CD14-positive monocyte (primary cell): ENCODE results near the gene SGCE. TPM values are rescaled to one million over a fixed set of nuclear protein-coding genes. Genes with fewer than 3 reads are reported as not detected.

ENCODE experiments used
- DNase-seq, 3 donors: peaks; one replicate each; pipeline ENCODE4 v3.0.0-alpha.2; 2011 to 2022
- H2AFZ ChIP-seq: 2 replicates; pipeline ENCODE4 v1.6.0; 2012; ENCODE audit warnings: mild to moderate bottlenecking, low read depth, low read length, inconsistent platforms; ENCODE audit not compliant: insufficient read depth, poor library complexity, severe bottlenecking
- H3K27ac ChIP-seq, 2 donors: 1 replicate in 1 of 2; 2 replicates in 1 of 2; pipeline ENCODE4 v1.5.1; 2012 to 2013; ENCODE audit warnings: low read length in 2 of 2, control low read depth in 1 of 2, inconsistent platforms in 1 of 2, low read depth in 1 of 2, mild to moderate bottlenecking in 1 of 2
- H3K27me3 ChIP-seq, 2 donors: one replicate each; pipeline versions ENCODE4 v1.6.0 to v1.6.1; 2011 to 2013; ENCODE audit warnings: low read length in 2 of 2; ENCODE audit not compliant: control insufficient read depth in 2 of 2, insufficient read depth in 2 of 2
- H3K36me3 ChIP-seq, 2 donors: replicated peaks in 1 of 2; 1 replicate in 1 of 2; 2 replicates in 1 of 2; pipeline versions ENCODE4 v1.5.1 to v1.6.1; 2012 to 2013; ENCODE audit warnings: low read length in 2 of 2, control low read depth in 1 of 2, inconsistent platforms in 1 of 2, mild to moderate bottlenecking in 1 of 2; ENCODE audit not compliant: insufficient read depth in 2 of 2, control insufficient read depth in 1 of 2
- H3K4me1 ChIP-seq, 2 donors: 1 replicate in 1 of 2; 2 replicates in 1 of 2; pipeline versions ENCODE4 v1.5.1 to v1.6.1; 2012 to 2013; ENCODE audit warnings: low read length in 2 of 2, control low read depth in 1 of 2, inconsistent platforms in 1 of 2, mild to moderate bottlenecking in 1 of 2, moderate library complexity in 1 of 2; ENCODE audit not compliant: insufficient read depth in 2 of 2, control insufficient read depth in 1 of 2
- H3K4me2 ChIP-seq: replicated peaks from 2 replicates; pipeline ENCODE3; 2012; ENCODE audit warnings: low read length, moderate library complexity, mild to moderate bottlenecking; ENCODE audit not compliant: poor library complexity, severe bottlenecking; ENCODE audit errors: extremely low read depth
- H3K4me3 ChIP-seq, 3 experiments: fragments of 200-600 bp in 1 of 3; sonication (generic) in 1 of 3; replicated peaks in 1 of 3; 1 replicate in 2 of 3; 2 replicates in 1 of 3; pipeline ENCODE4 v1.5.1; 2011 to 2013; ENCODE audit warnings: low read length in 3 of 3, mild to moderate bottlenecking in 3 of 3, control low read depth in 2 of 3, low read depth in 2 of 3, inconsistent platforms in 1 of 3, moderate library complexity in 1 of 3
- H3K79me2 ChIP-seq: 2 replicates; pipeline ENCODE4 v1.6.0; 2012; ENCODE audit warnings: mild to moderate bottlenecking, control low read depth, inconsistent platforms, low read length, moderate library complexity; ENCODE audit not compliant: insufficient read depth
- H3K9ac ChIP-seq: 2 replicates; pipeline ENCODE4 v1.6.0; 2017; ENCODE audit warnings: low read length, mild to moderate bottlenecking; ENCODE audit not compliant: insufficient read depth, poor library complexity, severe bottlenecking
- H3K9me3 ChIP-seq, 2 donors: replicated peaks in 1 of 2; 1 replicate in 1 of 2; 2 replicates in 1 of 2; pipeline versions ENCODE4 v1.5.1 to v1.6.1; 2012 to 2013; ENCODE audit warnings: low read length in 2 of 2, control low read depth in 1 of 2; ENCODE audit not compliant: control insufficient read depth in 1 of 2, insufficient read depth in 1 of 2
- H4K20me1 ChIP-seq: 2 replicates; pipeline ENCODE4 v1.6.0; 2012; ENCODE audit warnings: mild to moderate bottlenecking, low read length, control low read depth, moderate library complexity; ENCODE audit not compliant: insufficient read depth
- H3K27ac Mint-ChIP-seq, 7 donors: one replicate each; pipeline ENCODE4 v1.8.0; 2020; ENCODE audit warnings: mild to moderate bottlenecking in 7 of 7, mixed read lengths in 7 of 7, moderate library complexity in 6 of 7, inconsistent platforms in 2 of 7
- H3K27me3 Mint-ChIP-seq, 3 donors: one replicate each; pipeline ENCODE4 v1.8.0; 2021 to 2022; ENCODE audit warnings: low read depth in 3 of 3, mild to moderate bottlenecking in 3 of 3, mixed read lengths in 3 of 3, moderate library complexity in 3 of 3, inconsistent platforms in 1 of 3
- H3K36me3 Mint-ChIP-seq, 2 donors: one replicate each; pipeline ENCODE4 v1.8.0; 2020; ENCODE audit warnings: mixed read lengths in 2 of 2, inconsistent platforms in 1 of 2, mild to moderate bottlenecking in 1 of 2
- H3K4me1 Mint-ChIP-seq: one replicate; pipeline ENCODE4 v1.8.0; 2020; ENCODE audit warnings: mild to moderate bottlenecking, mixed read lengths
- H3K4me3 Mint-ChIP-seq, 2 donors: one replicate each; pipeline ENCODE4 v1.8.0; 2020; ENCODE audit warnings: mild to moderate bottlenecking in 2 of 2, mixed read lengths in 2 of 2, moderate library complexity in 1 of 2
- H3K9me3 Mint-ChIP-seq, 7 donors: one replicate each; pipeline ENCODE4 v1.8.0; 2020 to 2022; ENCODE audit warnings: mixed read lengths in 7 of 7, mild to moderate bottlenecking in 6 of 7, moderate library complexity in 6 of 7, inconsistent platforms in 2 of 7
- whole genome bisulfite sequencing: methylation state at CpG from one replicate; pipeline ENCODE4 v1.1.5; 2013; ENCODE audit warnings: missing lambda C conversion rate; ENCODE audit not compliant: insufficient coverage; 5-methylcytosine and 5-hydroxymethylcytosine counted together
- intact Hi-C, 2 donors: fragments of 100-400 bp; cut with micrococcal nuclease; formaldehyde crosslinking; loops; one replicate each; pipeline versions ENCODE4 v1.15.0 to v1.15.1; 2023
- polyA plus RNA-seq, 3 donors: library from polyadenylated mRNA; depleted of rRNA in 1 of 3; unstranded in 2 of 3; stranded (reverse) in 1 of 3; fragments of 300-500 nt in 2 of 3; fragments of >200 nt in 1 of 3; fragmentation: Illumina TruSeq in 2 of 3; gene quantifications; 1 replicate in 2 of 3; 2 replicates in 1 of 3; pipeline ENCODE4 v1.2.3, GENCODE V29; 2012 to 2021
- TF ChIP-seq, protein P1 (sequence below): fragments of 200-600 bp; IDR thresholded peaks from one replicate; pipeline ENCODE4 v1.8.0; 2022; ENCODE audit warnings: antibody characterized with exemption, mild to moderate bottlenecking

SGCE gene
- polyA plus RNA-seq, 3 donors: not detected

DNA sequence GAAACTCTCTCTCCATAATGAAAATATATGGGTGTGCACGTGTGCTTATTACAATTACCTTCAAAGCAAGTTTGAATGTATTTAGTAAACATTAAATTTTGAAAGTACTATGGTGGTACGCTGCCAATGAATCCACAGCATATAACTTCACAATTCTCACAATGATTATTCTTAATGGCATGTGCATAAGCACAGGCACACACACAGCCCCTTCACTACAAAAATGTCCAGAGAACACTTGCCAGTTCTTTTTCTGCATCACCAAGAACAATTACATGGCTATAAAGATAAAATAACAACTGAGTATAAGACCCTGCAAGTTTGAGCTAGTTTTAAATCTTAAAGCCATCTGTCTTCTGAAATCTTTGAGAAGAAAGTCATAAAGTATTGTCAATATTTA lies 22.2 kb downstream of the SGCE start:
- TF ChIP-seq, protein P1, sequence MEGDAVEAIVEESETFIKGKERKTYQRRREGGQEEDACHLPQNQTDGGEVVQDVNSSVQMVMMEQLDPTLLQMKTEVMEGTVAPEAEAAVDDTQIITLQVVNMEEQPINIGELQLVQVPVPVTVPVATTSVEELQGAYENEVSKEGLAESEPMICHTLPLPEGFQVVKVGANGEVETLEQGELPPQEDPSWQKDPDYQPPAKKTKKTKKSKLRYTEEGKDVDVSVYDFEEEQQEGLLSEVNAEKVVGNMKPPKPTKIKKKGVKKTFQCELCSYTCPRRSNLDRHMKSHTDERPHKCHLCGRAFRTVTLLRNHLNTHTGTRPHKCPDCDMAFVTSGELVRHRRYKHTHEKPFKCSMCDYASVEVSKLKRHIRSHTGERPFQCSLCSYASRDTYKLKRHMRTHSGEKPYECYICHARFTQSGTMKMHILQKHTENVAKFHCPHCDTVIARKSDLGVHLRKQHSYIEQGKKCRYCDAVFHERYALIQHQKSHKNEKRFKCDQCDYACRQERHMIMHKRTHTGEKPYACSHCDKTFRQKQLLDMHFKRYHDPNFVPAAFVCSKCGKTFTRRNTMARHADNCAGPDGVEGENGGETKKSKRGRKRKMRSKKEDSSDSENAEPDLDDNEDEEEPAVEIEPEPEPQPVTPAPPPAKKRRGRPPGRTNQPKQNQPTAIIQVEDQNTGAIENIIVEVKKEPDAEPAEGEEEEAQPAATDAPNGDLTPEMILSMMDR: no peak
- no peak for DNase-seq
- H3K4me1 ChIP-seq: no peaks in the 10 kb centered on the region
- no peak overlapping the region for H3K4me2 ChIP-seq
- H3K27me3 Mint-ChIP-seq: peaks cover 1 to 3% (median 1%) of the 10 kb centered on the region in 3 donors
- H3K9ac ChIP-seq: no peak overlapping the region
- H3K9me3 ChIP-seq: no peaks in the 10 kb centered on the region
- no peak overlapping the region for H3K4me3 ChIP-seq
- no peak overlapping the region for H3K27ac Mint-ChIP-seq
- WGBS: no CpG with 5 or more reads among the region's 2 CpGs
- no peak overlapping the region for H3K27ac ChIP-seq
- no peaks in the 10 kb centered on the region for H3K27me3 ChIP-seq
- no peaks in the 10 kb centered on the region for H3K36me3 Mint-ChIP-seq
- no peaks in the 10 kb centered on the region for H4K20me1 ChIP-seq
- H3K4me1 Mint-ChIP-seq: no peaks in the 10 kb centered on the region
- no peak overlapping the region for H3K4me3 Mint-ChIP-seq
- H3K79me2 ChIP-seq: no peaks in the 10 kb centered on the region
- intact Hi-C loops: no loop called here
- no peak overlapping the region for H2AFZ ChIP-seq
- H3K9me3 Mint-ChIP-seq: no peaks in the 10 kb centered on the region
- no peaks in the 10 kb centered on the region for H3K36me3 ChIP-seq

DNA sequence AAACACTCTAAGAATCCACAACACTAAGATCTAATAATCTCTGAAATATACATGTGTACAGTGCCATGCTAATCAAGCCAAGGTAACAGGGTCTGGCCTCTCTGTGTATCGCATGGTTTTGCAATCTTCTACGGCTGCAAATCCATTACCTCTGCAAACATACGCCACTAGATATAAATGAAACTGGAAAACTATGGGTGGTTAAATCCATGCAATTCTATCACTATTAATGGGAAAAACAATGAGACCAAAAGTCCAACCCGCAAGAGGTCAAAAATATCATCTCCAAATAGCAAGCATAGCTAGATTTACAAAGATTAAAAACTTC lies 23.0 kb downstream of the SGCE start:
- Histone ChIP-seq H3K4me3 (no peak overlapping the region), H3K9me3 (no peaks in the 10 kb centered on the region), H3K27ac (no peak overlapping the region), H3K79me2 (no peaks in the 10 kb centered on the region), H4K20me1 (no peaks in the 10 kb centered on the region), H3K9ac (no peak overlapping the region), H2AFZ (no peak overlapping the region), H3K36me3 (no peaks in the 10 kb centered on the region), H3K4me1 (no peaks in the 10 kb centered on the region), H3K27me3 (no peaks in the 10 kb centered on the region), H3K4me2 (no peak overlapping the region)
- WGBS: no CpG with 5 or more reads among the region's 4 CpGs
- no peaks in the 10 kb centered on the region for H3K4me1 Mint-ChIP-seq
- H3K27ac Mint-ChIP-seq: no peak overlapping the region
- H3K36me3 Mint-ChIP-seq: no peaks in the 10 kb centered on the region
- intact Hi-C loops: no loop called here
- TF ChIP-seq, protein P1: no peak
- no peaks in the 10 kb centered on the region for H3K9me3 Mint-ChIP-seq
- no peak for DNase-seq
- no peak overlapping the region for H3K4me3 Mint-ChIP-seq
- peaks cover 1 to 3% (median 1%) of the 10 kb centered on the region in 3 donors for H3K27me3 Mint-ChIP-seq
